Fibroblast of skin of right quadriceps (primary cell): ENCODE measurements around the gene RPL13A.

ENCODE experiments used
- DNase-seq: peaks from one replicate; pipeline ENCODE4 v3.0.0-alpha.2; 2013

The RPL13A gene

DNA sequence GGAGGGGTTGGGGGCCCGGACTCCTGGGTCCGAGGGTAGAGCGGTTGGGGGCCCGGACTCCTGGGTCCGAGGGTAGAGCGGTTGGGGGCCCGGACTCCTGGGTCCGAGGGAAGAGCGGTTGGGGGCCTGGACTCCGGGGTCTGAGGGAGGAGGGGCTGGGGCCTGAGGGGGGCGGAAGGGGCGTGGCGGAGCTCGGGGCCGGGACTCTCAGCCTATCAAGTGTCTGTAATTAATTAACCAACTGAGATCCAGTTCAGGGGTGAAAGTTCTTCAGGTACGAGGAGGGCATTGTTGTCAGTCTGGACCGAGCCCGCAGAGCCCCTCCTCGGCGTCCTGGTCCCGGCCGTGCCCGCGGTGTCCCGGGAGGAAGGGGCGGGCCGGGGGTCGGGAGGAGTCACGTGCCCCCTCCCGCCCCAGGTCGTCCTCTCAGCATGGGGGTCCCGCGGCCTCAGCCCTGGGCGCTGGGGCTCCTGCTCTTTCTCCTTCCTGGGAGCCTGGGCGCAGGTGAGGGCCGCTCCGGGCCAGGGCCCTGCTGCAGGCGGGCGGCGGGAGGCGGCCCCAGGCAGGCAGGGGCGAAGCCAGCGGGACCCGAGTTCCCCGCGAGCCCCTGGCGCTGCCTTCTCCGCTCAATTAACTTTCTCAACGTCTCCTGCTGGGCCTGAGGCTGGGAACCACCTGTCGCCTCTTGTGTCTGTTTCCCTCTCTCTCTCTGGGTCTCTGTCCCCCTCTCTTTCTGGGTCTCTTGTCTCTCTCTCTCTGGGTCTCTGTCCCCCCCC, 25.8 kb downstream of the RPL13A start:
- no peak for DNase-seq

DNA sequence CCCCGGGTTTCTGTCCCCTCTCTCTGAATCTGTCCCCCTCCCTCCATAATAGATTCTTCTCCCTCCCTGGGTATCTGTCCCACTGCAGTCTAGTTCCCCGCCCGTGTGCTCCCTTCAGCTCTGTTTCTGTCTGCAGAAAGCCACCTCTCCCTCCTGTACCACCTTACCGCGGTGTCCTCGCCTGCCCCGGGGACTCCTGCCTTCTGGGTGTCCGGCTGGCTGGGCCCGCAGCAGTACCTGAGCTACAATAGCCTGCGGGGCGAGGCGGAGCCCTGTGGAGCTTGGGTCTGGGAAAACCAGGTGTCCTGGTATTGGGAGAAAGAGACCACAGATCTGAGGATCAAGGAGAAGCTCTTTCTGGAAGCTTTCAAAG, 26.3 kb downstream of the RPL13A start:
- DNase-seq = no peak

DNA sequence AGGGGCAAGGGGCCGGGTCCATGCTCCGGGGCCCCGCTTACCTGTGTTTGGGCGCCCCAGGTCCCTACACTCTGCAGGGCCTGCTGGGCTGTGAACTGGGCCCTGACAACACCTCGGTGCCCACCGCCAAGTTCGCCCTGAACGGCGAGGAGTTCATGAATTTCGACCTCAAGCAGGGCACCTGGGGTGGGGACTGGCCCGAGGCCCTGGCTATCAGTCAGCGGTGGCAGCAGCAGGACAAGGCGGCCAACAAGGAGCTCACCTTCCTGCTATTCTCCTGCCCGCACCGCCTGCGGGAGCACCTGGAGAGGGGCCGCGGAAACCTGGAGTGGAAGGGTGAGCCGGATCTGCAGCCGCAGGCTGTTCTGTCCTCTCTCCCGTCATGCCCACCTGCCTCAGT, 26.7 kb downstream of the RPL13A start:
- no peak for DNase-seq

DNA sequence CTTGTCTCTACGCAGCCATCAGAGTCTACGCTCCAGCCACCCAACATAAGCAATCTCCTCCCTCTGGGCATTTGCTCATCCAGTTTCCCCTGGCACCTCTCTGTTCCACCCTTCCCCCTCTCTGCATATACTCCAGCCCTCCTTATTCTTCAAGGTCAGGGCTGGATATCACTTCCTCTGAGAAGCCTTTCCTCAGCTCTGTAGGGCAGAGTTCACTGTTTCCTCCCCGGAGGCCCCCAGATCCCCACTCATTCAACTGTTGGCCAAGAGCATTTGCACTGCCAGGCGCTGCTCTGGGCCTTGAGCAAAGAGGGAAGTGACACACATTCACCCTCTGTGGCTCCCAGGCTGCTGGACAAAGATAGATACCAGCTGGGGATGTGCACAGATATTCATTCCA, 28.4 kb downstream of the RPL13A start:
- no peak for DNase-seq

DNA sequence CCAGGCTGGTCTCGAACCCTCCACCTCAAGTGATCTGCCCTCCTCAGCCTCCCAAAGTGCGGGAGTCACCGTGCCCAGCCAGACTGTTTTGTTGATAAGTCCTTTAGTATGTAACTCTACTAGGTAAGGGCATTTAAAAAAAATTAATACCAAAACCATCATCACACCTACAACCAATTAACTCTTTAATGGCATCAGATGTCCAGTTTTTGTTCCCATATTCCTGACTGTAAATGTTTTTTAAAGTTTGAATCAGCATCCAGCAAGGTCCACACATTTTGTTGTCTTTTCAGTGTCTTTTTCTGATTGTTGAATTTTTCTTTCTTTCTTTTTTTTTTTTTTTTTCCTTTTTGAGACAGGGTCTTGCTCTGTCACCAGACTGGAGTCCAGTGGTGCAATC, 30.6 kb downstream of the RPL13A start:
- DNase-seq = no peak

DNA sequence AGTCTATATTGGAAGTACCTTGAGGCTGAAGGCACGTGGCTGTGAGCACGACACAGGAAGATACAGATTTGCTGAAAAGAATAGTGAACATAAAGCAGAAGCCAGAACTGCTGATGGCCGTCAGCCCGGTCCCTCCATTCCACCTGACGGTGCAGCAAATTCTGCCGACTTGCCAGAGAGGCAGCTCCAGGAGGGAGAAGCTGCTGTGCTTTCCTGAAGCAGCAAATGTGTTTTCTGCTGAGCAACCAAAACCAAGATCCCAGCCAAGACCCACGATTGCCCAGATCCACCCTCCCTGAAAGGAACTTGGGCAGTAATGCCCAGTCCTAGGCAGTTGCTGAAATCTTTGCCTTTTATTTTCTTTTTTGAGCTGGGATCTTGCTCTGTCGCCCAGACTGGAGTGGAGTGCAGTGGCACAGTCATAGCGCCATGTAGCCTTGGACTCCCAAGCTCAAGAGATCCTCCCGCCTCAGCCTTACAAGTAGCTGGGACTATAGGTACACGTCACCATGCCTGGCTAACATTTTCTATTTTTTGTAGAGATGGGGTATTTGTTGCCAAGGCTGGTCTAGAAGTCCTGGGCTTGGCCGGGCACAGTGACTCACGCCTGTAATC, 33.4 kb downstream of the RPL13A start:
- DNase-seq = no peak

DNA sequence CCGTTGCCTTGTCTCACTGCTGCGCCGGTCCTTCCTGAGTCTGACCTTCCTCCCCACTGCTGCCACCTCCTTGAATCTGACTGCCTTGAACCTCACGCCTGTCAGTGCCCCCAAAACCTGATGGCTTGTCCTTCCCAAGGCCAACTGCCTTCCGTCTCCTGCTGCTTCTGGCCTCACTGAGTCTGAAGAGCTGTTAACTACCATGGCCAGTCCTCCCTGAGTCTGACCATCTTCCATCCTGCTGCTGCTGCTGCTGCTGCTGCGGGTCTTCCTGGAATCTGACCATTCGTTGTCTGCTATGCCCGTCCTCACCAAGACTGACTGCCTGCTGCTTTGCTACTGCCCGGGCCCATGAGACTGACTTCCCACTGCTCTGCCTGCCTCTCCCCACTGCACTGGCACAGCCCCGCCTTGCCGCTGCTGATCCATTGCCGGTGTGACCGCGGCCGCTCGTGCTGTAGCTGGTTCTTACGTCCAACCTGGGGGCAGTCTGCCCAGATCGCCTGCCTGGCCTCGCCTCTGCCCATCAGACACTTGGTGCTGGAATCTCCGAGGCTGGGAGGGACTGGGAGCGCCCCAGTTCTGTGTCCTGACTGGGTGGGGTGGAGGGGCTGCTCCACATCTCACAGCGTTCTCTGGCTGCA, 37.5 kb downstream of the RPL13A start:
- DNase-seq = no peak

DNA sequence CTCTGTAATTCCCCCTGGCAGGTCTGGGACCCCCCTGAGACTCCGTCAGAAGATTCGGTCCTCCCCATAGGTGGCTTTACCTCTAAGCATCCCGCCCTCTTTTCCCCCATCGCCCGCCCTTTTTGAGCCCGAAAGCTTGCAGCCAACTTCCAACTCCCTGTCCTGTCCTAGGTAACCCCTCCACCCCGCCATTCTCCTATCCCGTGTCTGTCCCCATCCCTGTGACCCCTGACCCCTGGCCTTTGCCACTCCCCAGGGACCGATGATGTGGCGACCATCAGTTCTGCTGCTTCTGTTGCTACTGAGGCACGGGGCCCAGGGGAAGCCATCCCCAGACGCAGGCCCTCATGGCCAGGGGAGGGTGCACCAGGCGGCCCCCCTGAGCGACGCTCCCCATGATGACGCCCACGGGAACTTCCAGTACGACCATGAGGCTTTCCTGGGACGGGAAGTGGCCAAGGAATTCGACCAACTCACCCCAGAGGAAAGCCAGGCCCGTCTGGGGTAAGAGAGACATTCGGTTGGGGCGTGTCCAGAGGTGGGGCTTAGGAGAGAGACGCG, 40.9 kb downstream of the RPL13A start:
- DNase-seq = peak; percentile 56

DNA sequence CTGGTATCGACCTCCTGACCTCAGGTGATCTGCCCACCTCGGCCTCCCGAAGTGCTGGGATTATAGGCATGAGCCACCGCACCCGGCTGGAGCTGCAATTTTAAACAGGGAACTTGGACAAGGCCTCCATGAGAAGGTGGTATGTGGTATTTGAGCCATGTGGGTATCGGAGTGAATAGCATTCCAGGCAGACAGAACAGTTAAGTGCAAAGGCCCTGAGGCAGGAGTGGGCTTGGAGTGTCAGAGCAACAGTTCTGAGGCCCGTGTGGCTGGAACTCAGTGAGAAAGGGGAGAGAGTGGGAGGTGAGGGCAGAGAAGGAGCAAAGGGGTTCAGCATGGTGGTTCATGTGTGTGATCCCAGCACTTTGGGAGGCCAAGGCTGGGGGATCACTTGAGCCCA, 43.3 kb downstream of the RPL13A start:
- DNase-seq = no peak

DNA sequence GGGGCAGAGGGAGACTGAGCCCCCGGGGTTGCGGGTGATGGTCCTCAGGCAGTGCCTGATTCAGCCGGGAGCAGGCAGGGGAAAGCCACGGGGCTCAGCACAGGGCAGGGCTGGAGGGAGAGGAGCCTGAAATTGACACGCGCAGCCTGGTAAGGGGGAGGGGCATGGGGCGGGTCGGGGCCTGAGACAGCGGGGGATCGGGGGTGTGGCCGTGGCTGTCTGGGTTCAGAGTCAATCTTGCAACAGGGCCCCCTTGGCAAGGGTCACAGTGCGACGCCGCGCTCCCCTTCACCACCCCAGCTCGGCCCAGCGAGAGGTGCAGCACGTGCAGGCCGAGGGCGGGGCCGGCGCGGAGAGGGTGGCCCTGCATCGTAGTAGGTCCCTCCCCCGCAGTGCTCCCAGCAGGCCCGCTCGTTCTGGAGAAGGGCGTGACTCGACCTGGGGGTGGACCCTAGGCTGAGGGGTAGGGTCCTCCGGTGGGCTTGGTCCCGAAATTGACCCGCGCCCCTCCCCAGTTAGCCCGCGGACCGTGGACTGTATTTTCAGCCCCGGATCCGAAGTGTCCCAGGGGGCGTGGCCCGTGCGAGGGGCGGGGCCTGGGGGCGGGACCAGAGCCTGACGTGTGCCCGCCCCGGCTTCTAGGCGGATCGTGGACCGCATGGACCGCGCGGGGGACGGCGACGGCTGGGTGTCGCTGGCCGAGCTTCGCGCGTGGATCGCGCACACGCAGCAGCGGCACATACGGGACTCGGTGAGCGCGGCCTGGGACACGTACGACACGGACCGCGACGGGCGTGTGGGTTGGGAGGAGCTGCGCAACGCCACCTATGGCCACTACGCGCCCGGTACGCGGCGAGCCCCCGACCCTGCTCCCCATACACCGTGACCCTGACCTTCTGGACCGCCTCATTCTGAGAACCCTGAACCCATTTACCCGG, 46.4 kb downstream of the RPL13A start:
- DNase-seq = peak; percentile 56

DNA sequence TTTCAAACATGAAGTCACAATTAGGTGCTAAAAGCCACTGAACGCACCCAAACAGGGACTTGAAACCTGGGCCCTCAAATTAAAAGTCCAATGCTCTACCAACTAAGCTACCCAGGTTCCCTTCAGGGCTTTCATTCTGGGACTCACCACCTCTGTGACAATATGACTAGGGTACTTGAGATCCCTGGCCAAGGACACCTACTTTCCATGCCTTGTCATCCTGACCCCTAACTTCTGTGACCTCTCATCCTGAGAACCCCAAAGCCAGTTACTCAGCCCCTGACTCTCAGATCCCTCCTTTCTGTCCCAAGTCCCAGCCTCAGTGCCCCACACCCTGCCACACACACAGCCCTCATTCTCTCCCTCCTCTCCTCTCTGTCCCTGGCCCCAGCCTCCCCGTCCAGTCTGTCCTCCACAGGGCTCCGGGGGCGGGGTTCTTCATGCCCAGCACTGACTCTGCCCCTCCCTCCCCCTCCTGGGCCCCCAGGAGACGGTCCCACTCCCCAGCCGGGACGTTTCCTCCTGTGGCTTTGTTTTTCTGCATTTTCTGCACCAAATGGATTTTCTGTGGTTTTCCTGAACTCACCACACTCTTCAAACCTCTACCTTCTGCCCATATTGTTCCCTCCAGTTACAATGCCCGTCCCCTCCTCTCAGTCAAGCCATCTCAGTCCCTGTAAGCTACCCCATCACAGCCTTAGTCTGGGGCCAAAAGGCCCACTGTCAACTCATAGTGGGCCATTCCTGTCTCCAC, 47.4 kb downstream of the RPL13A start:
- no peak for DNase-seq

DNA sequence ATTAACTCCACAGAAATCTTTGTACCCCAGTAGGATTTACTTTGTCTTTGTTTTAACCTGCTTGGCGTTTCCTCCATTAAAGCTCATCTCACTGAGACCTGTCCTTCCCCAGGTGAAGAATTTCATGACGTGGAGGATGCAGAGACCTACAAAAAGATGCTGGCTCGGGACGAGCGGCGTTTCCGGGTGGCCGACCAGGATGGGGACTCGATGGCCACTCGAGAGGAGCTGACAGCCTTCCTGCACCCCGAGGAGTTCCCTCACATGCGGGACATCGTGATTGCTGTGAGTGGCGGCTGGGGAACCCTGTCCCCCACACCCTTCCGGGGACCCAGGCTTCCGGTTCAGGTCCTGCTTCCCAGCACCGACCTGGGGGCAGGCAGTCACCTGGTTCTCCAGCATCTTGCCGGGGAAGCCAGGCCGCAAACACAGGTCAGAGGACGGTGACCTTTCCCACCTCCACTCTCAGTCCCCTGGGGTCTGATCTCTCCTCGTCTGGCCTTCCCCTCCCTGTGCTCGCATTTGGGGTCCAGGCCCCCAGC, 49.6 kb downstream of the RPL13A start:
- DNase-seq = no peak

DNA sequence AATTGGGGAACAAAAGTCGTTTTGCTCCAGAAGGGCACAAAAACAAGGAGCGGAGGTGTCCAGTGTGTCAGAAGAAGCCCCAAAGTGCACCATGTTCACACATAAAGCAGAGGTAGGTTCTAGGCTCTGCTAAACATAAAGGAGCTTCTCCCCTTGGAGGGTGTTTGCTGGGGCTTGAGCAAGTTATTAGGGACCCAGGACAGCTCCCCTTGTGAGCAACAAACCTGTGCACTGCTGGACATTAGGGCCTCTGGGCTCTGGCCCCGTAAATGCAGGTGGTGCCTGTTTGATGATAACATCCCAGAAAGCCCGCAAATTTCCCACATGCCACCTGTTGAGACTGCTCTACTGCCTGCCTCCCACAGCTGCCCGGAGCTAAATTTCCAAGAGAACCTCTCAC, 51.2 kb downstream of the RPL13A start:
- no peak for DNase-seq

DNA sequence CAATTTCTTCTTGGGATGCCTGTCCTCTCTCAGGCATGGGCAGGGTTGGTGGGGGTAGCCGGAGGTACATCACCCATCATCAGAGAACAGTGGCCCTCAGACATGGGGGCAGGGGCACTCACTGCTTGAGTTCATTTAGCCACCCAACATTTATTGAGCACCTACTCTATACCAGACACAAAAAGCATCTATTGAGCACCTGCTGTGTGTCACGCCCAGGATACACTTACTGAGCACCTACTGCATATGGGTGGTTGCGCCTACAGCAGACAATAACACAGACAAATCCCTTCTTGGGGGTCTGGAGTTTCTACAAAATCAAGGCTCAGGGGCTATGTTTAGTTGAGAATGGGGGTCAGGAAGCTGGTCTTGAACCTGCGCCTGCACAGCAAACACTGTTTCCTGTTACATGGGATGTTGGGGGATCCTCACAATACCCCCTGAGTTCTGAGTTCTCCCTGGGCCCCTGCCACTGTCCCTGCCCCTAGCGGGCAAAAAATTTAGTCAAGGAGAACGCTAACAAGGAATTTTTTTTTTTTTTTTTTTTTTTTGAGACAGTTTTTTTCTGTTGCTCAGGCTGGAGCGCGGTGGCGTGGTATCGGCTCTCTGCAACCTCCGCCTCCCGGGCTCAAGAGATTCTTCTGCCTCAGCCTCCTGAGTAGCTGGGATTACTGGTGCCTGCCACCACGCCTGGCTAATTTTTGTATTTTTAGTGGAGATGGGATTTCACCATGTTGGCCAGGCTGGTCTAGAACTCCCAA, 52.0 kb downstream of the RPL13A start:
- DNase-seq = no peak
